ENCODE data around the gene AFF2. TPM values are rescaled to one million over a fixed set of nuclear protein-coding genes. Genes with fewer than 3 reads are reported as not detected.

The AFF2 gene
- total RNA-seq, 2 donors from 2014 or later: 7.4 to 16.6 TPM

- ATAC-seq (ENCODE audit: insufficient number of reproducible peaks, low FRiP score, low read depth): no peak
- H3K4me3 ChIP-seq: no peak overlapping the region
- no peaks in the 10 kb centered on the region for H3K36me3 ChIP-seq
- no peak for DNase-seq (ENCODE audit: low spot score)
- no peak for TF ChIP-seq CTCF (IDR thresholded peaks at IDR 0.05)
- no peaks in the 10 kb centered on the region for H3K4me1 ChIP-seq (ENCODE audit: control insufficient read depth in 1 of 2, low read depth in 2 of 2)
- no peaks in the 10 kb centered on the region for H3K27me3 ChIP-seq (replicated peaks; ENCODE audit: insufficient read depth)
- H3K9me3 ChIP-seq: no peaks in the 10 kb centered on the region
- H3K27ac ChIP-seq: no peak overlapping the region
These were observed 100.6 kb downstream of the AFF2 start for GRCh38 chrX:148601034-148601433.

GRCh38 chrX:148609515-148610327 lies 109.3 kb downstream of the AFF2 start:
- Histone ChIP-seq H3K36me3 (no peaks in the 10 kb centered on the region), H3K4me1 (ENCODE audit: control insufficient read depth in 1 of 2, low read depth in 2 of 2) (no peaks in the 10 kb centered on the region), H3K9me3 (no peaks in the 10 kb centered on the region), H3K27me3 (replicated peaks; ENCODE audit: insufficient read depth) (no peaks in the 10 kb centered on the region), H3K27ac (no peak overlapping the region), H3K4me3 (no peak overlapping the region)
- no peak for ATAC-seq (ENCODE audit: insufficient number of reproducible peaks, low FRiP score, low read depth)
- TF ChIP-seq CTCF (IDR thresholded peaks at IDR 0.05): no peak
- no peak for DNase-seq (ENCODE audit: low spot score)

GRCh38 chrX:148610328-148610698 lies 109.9 kb downstream of the AFF2 start:
- H3K4me3 ChIP-seq: no peak overlapping the region
- no peaks in the 10 kb centered on the region for H3K9me3 ChIP-seq
- H3K27me3 ChIP-seq (replicated peaks; ENCODE audit: insufficient read depth): no peaks in the 10 kb centered on the region
- DNase-seq (ENCODE audit: low spot score) (no peak), ATAC-seq (ENCODE audit: insufficient number of reproducible peaks, low FRiP score, low read depth) (no peak)
- H3K4me1 ChIP-seq (ENCODE audit: control insufficient read depth in 1 of 2, low read depth in 2 of 2): no peaks in the 10 kb centered on the region
- no peaks in the 10 kb centered on the region for H3K36me3 ChIP-seq
- no peak for TF ChIP-seq CTCF (IDR thresholded peaks at IDR 0.05)
- H3K27ac ChIP-seq: no peak overlapping the region

- H3K4me3 ChIP-seq: no peak overlapping the region
- H3K27ac ChIP-seq: no peak overlapping the region
- no peak for DNase-seq (ENCODE audit: low spot score)
- no peaks in the 10 kb centered on the region for H3K4me1 ChIP-seq (ENCODE audit: control insufficient read depth in 1 of 2, low read depth in 2 of 2)
- ATAC-seq (ENCODE audit: insufficient number of reproducible peaks, low FRiP score, low read depth): no peak
- no peaks in the 10 kb centered on the region for H3K36me3 ChIP-seq
- no peaks in the 10 kb centered on the region for H3K27me3 ChIP-seq (replicated peaks; ENCODE audit: insufficient read depth)
- no peaks in the 10 kb centered on the region for H3K9me3 ChIP-seq
- no peak for TF ChIP-seq CTCF (IDR thresholded peaks at IDR 0.05)
These were observed 111.6 kb downstream of the AFF2 start for GRCh38 chrX:148611993-148612392.

GRCh38 chrX:148612431-148612830 lies 112.0 kb downstream of the AFF2 start:
- H3K9me3 ChIP-seq: no peaks in the 10 kb centered on the region
- ATAC-seq (ENCODE audit: insufficient number of reproducible peaks, low FRiP score, low read depth) (no peak), DNase-seq (ENCODE audit: low spot score) (no peak)
- no peak overlapping the region for H3K4me3 ChIP-seq
- H3K27ac ChIP-seq: no peak overlapping the region
- no peaks in the 10 kb centered on the region for H3K27me3 ChIP-seq (replicated peaks; ENCODE audit: insufficient read depth)
- H3K4me1 ChIP-seq (ENCODE audit: control insufficient read depth in 1 of 2, low read depth in 2 of 2): no peaks in the 10 kb centered on the region
- TF ChIP-seq CTCF (IDR thresholded peaks at IDR 0.05): no peak
- no peaks in the 10 kb centered on the region for H3K36me3 ChIP-seq

All from thoracic aorta (tissue), 2 donors.